ENCODE results near the gene CSNK1E.
A peak's percentile ranks its signal among the peaks of the same experiment; 100 is the strongest.

The CSNK1E gene

GRCh38 chr22:38327396-38327795 lies 10.2 kb upstream of the CSNK1E start:
- no peak for DNase-seq

GRCh38 chr22:38325587-38325986 lies 8.4 kb upstream of the CSNK1E start:
- DNase-seq: no peak

- DNase-seq: no peak
These were observed 3.6 kb upstream of the CSNK1E start for GRCh38 chr22:38320605-38321402.

- no peak for DNase-seq
These were observed 1.9 kb upstream of the CSNK1E start for GRCh38 chr22:38318792-38319773.

- no peak for DNase-seq
These were observed 922 bp upstream of the CSNK1E start for GRCh38 chr22:38317995-38318715.

GRCh38 chr22:38316364-38317121 lies 690 bp downstream of the CSNK1E start:
- DNase-seq: peak; percentile 63

- DNase-seq: no peak
These were observed 1.3 kb downstream of the CSNK1E start for GRCh38 chr22:38315823-38316363.

- DNase-seq: peak; percentile 47
These were observed 2.1 kb downstream of the CSNK1E start for GRCh38 chr22:38314933-38315822.

GRCh38 chr22:38314051-38314932 lies 2.9 kb downstream of the CSNK1E start:
- DNase-seq: no peak

GRCh38 chr22:38313384-38313955 lies 3.8 kb downstream of the CSNK1E start:
- DNase-seq: peak; percentile 40

- no peak for DNase-seq
These were observed 4.9 kb downstream of the CSNK1E start for GRCh38 chr22:38312261-38312800.

GRCh38 chr22:38311323-38311620 lies 6.0 kb downstream of the CSNK1E start:
- no peak for DNase-seq

GRCh38 chr22:38310518-38311322 lies 6.5 kb downstream of the CSNK1E start:
- no peak for DNase-seq

GRCh38 chr22:38309614-38310517 lies 7.4 kb downstream of the CSNK1E start:
- DNase-seq: no peak

- no peak for DNase-seq
These were observed 8.3 kb downstream of the CSNK1E start for GRCh38 chr22:38308791-38309498.

Measured in CD4-positive, alpha-beta T cell treated with Interleukin-21 for 1 hour (primary cell).